Left lung (tissue), 10 donors: ENCODE data around the gene GRM7. TPM values are rescaled to one million over a fixed set of nuclear protein-coding genes. Genes with fewer than 3 reads are reported as not detected.

ENCODE experiments used
- ATAC-seq: fragments of 200-7000 bp; cut with Tn5 transposase; one replicate; pipeline ENCODE4 v1.9.1; 2020; ENCODE audit warnings: moderate library complexity
- DNase-seq, 4 donors: peaks; one replicate each; pipeline ENCODE4 v3.0.0-alpha.2; 2013 to 2020
- H3K27ac ChIP-seq, 2 donors: fragments of 200-600 bp; sonication (generic) in 1 of 2; one replicate each; pipeline versions ENCODE4 v1.5.0 to v1.8.0; 2020 to 2021
- H3K27me3 ChIP-seq, 2 donors: fragments of 200-600 bp; sonication (generic) in 1 of 2; one replicate each; pipeline versions ENCODE4 v1.5.0 to v1.8.0; 2020 to 2021
- H3K36me3 ChIP-seq, 2 donors: fragments of 200-600 bp; sonication (generic) in 1 of 2; one replicate each; pipeline versions ENCODE4 v1.5.0 to v1.8.0; 2020 to 2021
- H3K4me1 ChIP-seq, 2 donors: fragments of 200-600 bp; one replicate each; pipeline ENCODE4 v1.8.0; 2021
- H3K4me3 ChIP-seq, 2 donors: fragments of 200-600 bp; sonication (generic) in 1 of 2; one replicate each; pipeline versions ENCODE4 v1.5.0 to v1.8.0; 2020 to 2021; ENCODE audit warnings: mild to moderate bottlenecking in 1 of 2
- H3K9me3 ChIP-seq, 2 donors: fragments of 200-600 bp; sonication (generic) in 1 of 2; one replicate each; pipeline versions ENCODE4 v1.5.0 to v1.8.0; 2020 to 2021
- CTCF ChIP-seq, 2 donors: fragments of 200-600 bp; sonication (generic) in 1 of 2; IDR thresholded peaks; one replicate each; pipeline versions ENCODE4 v1.5.0 to v1.8.0; 2021; ENCODE audit warnings: antibody characterized with exemption in 2 of 2
- intact Hi-C, 2 donors: fragments of 100-400 bp; cut with DNase I; formaldehyde crosslinking; loops; one replicate each; pipeline versions ENCODE4 v1.11.2 to v1.14.2; 2022
- polyA plus RNA-seq, 6 donors: library from polyadenylated mRNA; unstranded; fragments of 120-200 nt; gene quantifications; one replicate each; pipeline ENCODE4 v1.2.1, GENCODE V29; 2013; ENCODE audit not compliant: insufficient read length in 6 of 6
- total RNA-seq, 2 donors: library from RNA; stranded (reverse); fragmentation: NEBNext Ultra II Directional; extraction: Animal tissue kit (Norgen Biotek cat#: 25700); gene quantifications; one replicate each; pipeline ENCODE4 v1.2.1, GENCODE V29; 2021
- donor health status: DM: no; HTN: yes; CAD: no.
- donor health status: DM: no; HTN: no; CAD: no.

GRM7 gene
- total and polyA plus RNA-seq, 8 donors = 0.04 to 0.72 (median 0.27) TPM

GRCh38 chr3:7410782-7411181, 549.9 kb downstream of the GRM7 start:
- Histone ChIP-seq H3K9me3 (no peaks in the 10 kb centered on the region), H3K4me1 (no peaks in the 10 kb centered on the region), H3K27me3 (no peaks in the 10 kb centered on the region), H3K27ac (no peak overlapping the region), H3K36me3 (no peaks in the 10 kb centered on the region), H3K4me3 (no peak overlapping the region)
- ATAC-seq = no peak
- DNase-seq = no peak
- intact Hi-C loops = no loop called here
- TF ChIP-seq CTCF (IDR thresholded peaks at IDR 0.05) = no peak

GRCh38 chr3:7421065-7421464, 560.1 kb downstream of the GRM7 start:
- no peak overlapping the region for H3K27ac ChIP-seq
- no peak overlapping the region for H3K4me3 ChIP-seq
- no peaks in the 10 kb centered on the region for H3K4me1 ChIP-seq
- DNase-seq (no peak), ATAC-seq (no peak)
- intact Hi-C loops = no loop called here
- no peak for TF ChIP-seq CTCF (IDR thresholded peaks at IDR 0.05)
- H3K27me3 ChIP-seq = no peaks in the 10 kb centered on the region
- H3K9me3 ChIP-seq = no peaks in the 10 kb centered on the region
- no peaks in the 10 kb centered on the region for H3K36me3 ChIP-seq

- no peaks in the 10 kb centered on the region for H3K36me3 ChIP-seq
- no peak for TF ChIP-seq CTCF (IDR thresholded peaks at IDR 0.05)
Observed at GRCh38 chr3:7423036-7423435, 562.1 kb downstream of the GRM7 start.

GRCh38 chr3:7423995-7424394, 563.1 kb downstream of the GRM7 start:
- ATAC-seq (no peak), DNase-seq (no peak)
- Histone ChIP-seq H3K9me3 (no peaks in the 10 kb centered on the region), H3K36me3 (no peaks in the 10 kb centered on the region), H3K27ac (no peak overlapping the region), H3K4me1 (no peaks in the 10 kb centered on the region), H3K4me3 (no peak overlapping the region), H3K27me3 (no peaks in the 10 kb centered on the region)
- intact Hi-C loops = no loop called here
- TF ChIP-seq CTCF (IDR thresholded peaks at IDR 0.05) = no peak

More at GRCh38 chr3:7423036-7423435, 562.1 kb downstream of the GRM7 start:
- ATAC-seq (no peak), DNase-seq (no peak)
- Histone ChIP-seq H3K4me1 (no peaks in the 10 kb centered on the region), H3K27ac (no peak overlapping the region), H3K9me3 (no peaks in the 10 kb centered on the region), H3K4me3 (no peak overlapping the region), H3K27me3 (no peaks in the 10 kb centered on the region)
- intact Hi-C loops = no loop called here

GRCh38 chr3:7428206-7428718, 567.3 kb downstream of the GRM7 start:
- H3K27me3 ChIP-seq = no peaks in the 10 kb centered on the region
- no peak for TF ChIP-seq CTCF (IDR thresholded peaks at IDR 0.05)
- no peak overlapping the region for H3K4me3 ChIP-seq
- H3K4me1 ChIP-seq = no peaks in the 10 kb centered on the region
- intact Hi-C loops = no loop called here
- peaks cover 0 to 15% of the 10 kb centered on the region in 2 donors for H3K9me3 ChIP-seq
- no peaks in the 10 kb centered on the region for H3K36me3 ChIP-seq
- DNase-seq (no peak), ATAC-seq (peak; percentile 67)
- H3K27ac ChIP-seq = no peak overlapping the region
